GM21367 (cell line): ENCODE results near the gene RIMBP2.

Source experiments
- ATAC-seq: cut with Tn5 transposase; IDR thresholded peaks from one replicate; pipeline ENCODE4 v1.9.1; 2021; ENCODE audit not compliant: unreplicated experiment

RIMBP2 gene

GRCh38 chr12:130353081-130353480 lies 363.0 kb downstream of the RIMBP2 start:
- no peak for ATAC-seq

DNA sequence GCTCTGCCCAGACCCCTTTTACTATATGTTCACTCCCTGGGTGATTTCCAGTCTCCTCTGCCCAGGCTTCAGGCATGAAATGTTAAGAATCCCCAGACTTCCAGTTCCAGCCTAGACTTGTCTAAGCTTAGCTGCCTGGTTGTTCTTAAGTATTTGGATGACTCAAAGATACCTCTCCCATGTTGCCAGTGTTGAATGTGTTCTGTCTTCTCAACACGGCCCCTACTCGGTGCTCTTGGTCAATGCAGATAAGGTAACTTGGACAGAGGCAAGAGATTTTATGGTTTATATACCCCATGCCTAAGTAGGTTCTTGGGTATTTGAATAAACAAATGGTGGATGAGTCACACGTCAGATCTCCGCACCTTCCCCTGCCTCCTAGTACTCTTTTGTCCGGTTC lies 364.8 kb downstream of the RIMBP2 start:
- no peak for ATAC-seq

GRCh38 chr12:130350715-130351114 lies 365.4 kb downstream of the RIMBP2 start:
- ATAC-seq, result no peak

GRCh38 chr12:130347588-130347987 lies 368.5 kb downstream of the RIMBP2 start:
- ATAC-seq, result no peak
